ENCODE data around the gene AP1S3. TPM values are rescaled to one million over a fixed set of nuclear protein-coding genes. Genes with fewer than 3 reads are reported as not detected.

The AP1S3 gene
- total RNA-seq, 1 donor from 2014 or later: 0.47 TPM

DNA sequence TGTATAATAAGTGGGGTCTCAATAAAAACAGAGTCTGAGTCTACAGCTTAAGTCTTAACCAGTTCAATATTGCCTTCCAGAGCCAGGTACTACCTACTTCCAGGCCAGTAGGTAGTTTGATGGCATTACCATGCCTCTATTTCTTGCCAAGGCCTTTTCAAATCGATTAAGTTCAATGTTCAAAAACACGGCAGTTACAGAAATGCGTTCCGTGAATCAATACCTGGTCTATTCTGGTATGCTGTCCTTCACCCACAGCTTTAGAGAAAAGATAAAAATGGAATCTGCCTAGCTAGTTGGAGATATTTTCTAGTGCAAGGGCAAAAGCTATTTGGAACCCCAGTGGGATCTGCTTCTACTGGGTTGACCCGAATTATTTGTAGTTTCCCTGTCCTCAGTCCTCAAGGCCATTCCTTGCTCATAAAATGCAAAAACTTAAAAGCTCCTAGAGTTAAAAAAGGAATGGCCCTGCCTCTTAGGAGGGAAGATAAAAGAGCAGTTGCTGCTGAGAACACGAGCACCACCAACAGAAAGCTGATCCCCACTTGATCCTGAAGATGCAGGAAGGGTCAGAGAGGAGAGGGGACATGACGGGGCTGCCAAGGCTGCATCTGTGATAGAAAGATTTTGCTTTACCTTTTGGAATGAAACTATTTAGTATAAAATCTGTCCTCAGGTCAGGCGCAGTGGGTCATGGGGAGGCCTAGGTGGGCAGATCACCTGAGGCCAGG, 125.6 kb downstream of the AP1S3 start:
- Histone ChIP-seq H3K27ac (replicated peaks) (no peak overlapping the region), H3K4me3 (no peak overlapping the region), H3K36me3 (no peaks in the 10 kb centered on the region), H3K4me1 (no peaks in the 10 kb centered on the region), H3K9me3 (replicated peaks) (peaks cover 9% of the 10 kb centered on the region), H3K27me3 (ENCODE audit: low read depth) (no peaks in the 10 kb centered on the region)
- intact Hi-C loops (cut with micrococcal nuclease): no loop called here
- TF ChIP-seq, protein P1, sequence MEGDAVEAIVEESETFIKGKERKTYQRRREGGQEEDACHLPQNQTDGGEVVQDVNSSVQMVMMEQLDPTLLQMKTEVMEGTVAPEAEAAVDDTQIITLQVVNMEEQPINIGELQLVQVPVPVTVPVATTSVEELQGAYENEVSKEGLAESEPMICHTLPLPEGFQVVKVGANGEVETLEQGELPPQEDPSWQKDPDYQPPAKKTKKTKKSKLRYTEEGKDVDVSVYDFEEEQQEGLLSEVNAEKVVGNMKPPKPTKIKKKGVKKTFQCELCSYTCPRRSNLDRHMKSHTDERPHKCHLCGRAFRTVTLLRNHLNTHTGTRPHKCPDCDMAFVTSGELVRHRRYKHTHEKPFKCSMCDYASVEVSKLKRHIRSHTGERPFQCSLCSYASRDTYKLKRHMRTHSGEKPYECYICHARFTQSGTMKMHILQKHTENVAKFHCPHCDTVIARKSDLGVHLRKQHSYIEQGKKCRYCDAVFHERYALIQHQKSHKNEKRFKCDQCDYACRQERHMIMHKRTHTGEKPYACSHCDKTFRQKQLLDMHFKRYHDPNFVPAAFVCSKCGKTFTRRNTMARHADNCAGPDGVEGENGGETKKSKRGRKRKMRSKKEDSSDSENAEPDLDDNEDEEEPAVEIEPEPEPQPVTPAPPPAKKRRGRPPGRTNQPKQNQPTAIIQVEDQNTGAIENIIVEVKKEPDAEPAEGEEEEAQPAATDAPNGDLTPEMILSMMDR (IDR thresholded peaks at IDR 0.05; ENCODE audit: borderline replicate concordance): no peak
- no peak for DNase-seq

Other genes with a start within 250 kb of the AP1S3 start
- 0.19 TPM for gene SCG2, start 235.2 kb downstream of the AP1S3 start, total RNA-seq
- 12.6 TPM for gene WDFY1, start 107.8 kb upstream of the AP1S3 start, total RNA-seq
- 39.9 TPM for gene MRPL44, start 119.9 kb upstream of the AP1S3 start, total RNA-seq
- gene SERPINE2, start 201.7 kb upstream of the AP1S3 start, total RNA-seq: 9.8 TPM

All from left ventricle myocardium inferior (tissue), 1 donor.